Right ventricle myocardium superior (tissue), 1 donor: Measurements from ENCODE around the gene NEUROD2. TPM values are rescaled to one million over a fixed set of nuclear protein-coding genes. Genes with fewer than 3 reads are reported as not detected.
A peak's percentile ranks its signal among the peaks of the same experiment; 100 is the strongest.

ENCODE experiments used
- ATAC-seq: fragments of 200-7000 bp; cut with Tn5 transposase; one replicate; pipeline ENCODE4 v1.9.1; 2020; ENCODE audit warnings: mild to moderate bottlenecking; ENCODE audit not compliant: poor library complexity
- DNase-seq: peaks from one replicate; pipeline ENCODE4 v3.0.0-alpha.2; 2020
- intact Hi-C: fragments of 100-400 bp; cut with DNase I; formaldehyde crosslinking; loops from one replicate; pipeline ENCODE4 v1.11.2; 2022
- total RNA-seq: library from RNA; stranded (reverse); fragmentation: NEBNext Ultra II Directional; extraction: Animal tissue kit (Norgen Biotek cat#: 25700); gene quantifications from one replicate; pipeline ENCODE4 v1.2.1, GENCODE V29; 2021
- donor health status: DM: no; HTN: yes; CAD: no; lungs with severe emphysema.

The NEUROD2 gene
- total RNA-seq, 1 donor from 2014 or later: not detected

GRCh38 chr17:39636927-39637736 is 29.4 kb upstream of the NEUROD2 start, which contains the start of gene STARD3:
TSS of gene STARD3 (plus strand) at chr17:39637144. CDS start at chr17:39653532, 16,388 bp downstream.
- intact Hi-C loops: loop anchor here (5.0 kb wide), 1 partner anchor 35 kb away; no protein-coding TSS in a partner anchor
- DNase-seq: peak; percentile 96
- ATAC-seq: peak; percentile 97

GRCh38 chr17:39636587-39636926 is 28.8 kb upstream of the NEUROD2 start:
- ATAC-seq (peak; percentile 13), DNase-seq (no peak)
- intact Hi-C loops: loop anchor here (5.0 kb wide), 1 partner anchor 36 kb away; no protein-coding TSS in a partner anchor

GRCh38 chr17:39635614-39636176 is 28.0 kb upstream of the NEUROD2 start:
- ATAC-seq (no peak), DNase-seq (no peak)
- intact Hi-C loops: loop anchor here (5.0 kb wide), 1 partner anchor 37 kb away; no protein-coding TSS in a partner anchor

- no peak for ATAC-seq
- DNase-seq: no peak
- intact Hi-C loops: no loop called here
Measured at GRCh38 chr17:39634384-39634871, 26.7 kb upstream of the NEUROD2 start.

- ATAC-seq (no peak), DNase-seq (no peak)
- intact Hi-C loops: no loop called here
Measured at GRCh38 chr17:39633570-39634183, 26.0 kb upstream of the NEUROD2 start.

- DNase-seq (no peak), ATAC-seq (no peak)
- intact Hi-C loops: no loop called here
Measured at GRCh38 chr17:39632153-39632941, 24.6 kb upstream of the NEUROD2 start.

- DNase-seq: no peak
- no peak for ATAC-seq
- intact Hi-C loops: no loop called here
Measured at GRCh38 chr17:39631403-39631802, 23.7 kb upstream of the NEUROD2 start.

- intact Hi-C loops: no loop called here
- no peak for ATAC-seq
- no peak for DNase-seq
Measured at GRCh38 chr17:39629898-39630297, 22.2 kb upstream of the NEUROD2 start.

GRCh38 chr17:39629494-39629880 is 21.8 kb upstream of the NEUROD2 start:
- intact Hi-C loops: no loop called here
- ATAC-seq (no peak), DNase-seq (no peak)

GRCh38 chr17:39628655-39629493 is 21.2 kb upstream of the NEUROD2 start:
- DNase-seq: no peak
- peak; percentile 5 for ATAC-seq
- intact Hi-C loops: no loop called here

GRCh38 chr17:39627712-39628516 is 20.2 kb upstream of the NEUROD2 start:
- intact Hi-C loops: no loop called here
- ATAC-seq (no peak), DNase-seq (no peak)

- DNase-seq (no peak), ATAC-seq (no peak)
- intact Hi-C loops: no loop called here
Measured at GRCh38 chr17:39627047-39627711, 19.5 kb upstream of the NEUROD2 start.

GRCh38 chr17:39626171-39627046 is 18.7 kb upstream of the NEUROD2 start, which contains the start of gene PPP1R1B:
TSS of gene PPP1R1B (plus strand) at chr17:39626952. CDS start at chr17:39627393, 441 bp downstream.
- DNase-seq (no peak), ATAC-seq (no peak)
- intact Hi-C loops: no loop called here

- intact Hi-C loops: no loop called here
- ATAC-seq (no peak), DNase-seq (no peak)
Measured at GRCh38 chr17:39625198-39625785, 17.6 kb upstream of the NEUROD2 start.

GRCh38 chr17:39624313-39624712 is 16.6 kb upstream of the NEUROD2 start:
- no peak for DNase-seq
- ATAC-seq: no peak
- intact Hi-C loops: loop anchor here (5.0 kb wide), 1 partner anchor 128 kb away; no protein-coding TSS in a partner anchor
